GM19467 (cell line): ENCODE results near the gene CHST11.

Experiments used
- ATAC-seq: cut with Tn5 transposase; IDR thresholded peaks from one replicate; pipeline ENCODE4 v1.9.1; 2021; ENCODE audit warnings: mild to moderate bottlenecking, moderate library complexity; ENCODE audit not compliant: unreplicated experiment

CHST11 gene

GRCh38 chr12:104427547-104427938, 29.2 kb upstream of the CHST11 start:
- ATAC-seq, result no peak

- ATAC-seq, result no peak
Measured at GRCh38 chr12:104433061-104433460, 23.7 kb upstream of the CHST11 start.

GRCh38 chr12:104434129-104434528, 22.6 kb upstream of the CHST11 start:
- ATAC-seq, result no peak

- no peak for ATAC-seq
Measured at GRCh38 chr12:104435175-104435574, 21.6 kb upstream of the CHST11 start.

GRCh38 chr12:104435765-104436164, 21.0 kb upstream of the CHST11 start:
- no peak for ATAC-seq

- ATAC-seq, result no peak
Measured at GRCh38 chr12:104436790-104437189, 20.0 kb upstream of the CHST11 start.

- no peak for ATAC-seq
Measured at GRCh38 chr12:104438134-104438533, 18.6 kb upstream of the CHST11 start.

- no peak for ATAC-seq
Measured at GRCh38 chr12:104439137-104439536, 17.6 kb upstream of the CHST11 start.

GRCh38 chr12:104443008-104443407, 13.7 kb upstream of the CHST11 start:
- no peak for ATAC-seq

- ATAC-seq, result no peak
Measured at GRCh38 chr12:104446646-104447421, 9.9 kb upstream of the CHST11 start.

GRCh38 chr12:104448031-104448430, 8.7 kb upstream of the CHST11 start:
- no peak for ATAC-seq

GRCh38 chr12:104448451-104448850, 8.3 kb upstream of the CHST11 start:
- ATAC-seq, result no peak

GRCh38 chr12:104450700-104451099, 6.0 kb upstream of the CHST11 start:
- no peak for ATAC-seq

- ATAC-seq, result no peak
Measured at GRCh38 chr12:104452087-104452486, 4.7 kb upstream of the CHST11 start.

GRCh38 chr12:104453133-104453532, 3.6 kb upstream of the CHST11 start:
- no peak for ATAC-seq

GRCh38 chr12:104454997-104455396, 1.8 kb upstream of the CHST11 start:
- no peak for ATAC-seq

- ATAC-seq, result no peak
Measured at GRCh38 chr12:104455578-104456416, 951 bp upstream of the CHST11 start.

- ATAC-seq, result peak; percentile 24
Measured at GRCh38 chr12:104456950-104457745, 400 bp downstream of the CHST11 start.

- ATAC-seq, result no peak
Measured at GRCh38 chr12:104457746-104458693, 1.3 kb downstream of the CHST11 start.

GRCh38 chr12:104458694-104459367, 2.1 kb downstream of the CHST11 start:
- ATAC-seq, result no peak
